A549 (cell line): ENCODE data around the gene TMOD2. TPM values are rescaled to one million over a fixed set of nuclear protein-coding genes. Genes with fewer than 3 reads are reported as not detected.

Source experiments
- ATAC-seq, 2 experiments: fragments of 200-7000 bp in 1 of 2; fragments of >200 bp in 1 of 2; cut with Nextera tagmentation in 1 of 2; cut with Tn5 transposase in 1 of 2; 3 replicates each; pipeline versions ENCODE4 v1.8.0 to v1.9.1; 2018 to 2020; ENCODE audit warnings: mild to moderate bottlenecking in 1 of 2, moderate library complexity in 1 of 2
- CTCF ChIA-PET: fragments of 300-600 bp; sonication (Branson Sonifier 250); formaldehyde crosslinking; extraction: SDS; loops from one replicate; lab custom pipeline; 2021; ENCODE audit warnings: antibody characterized with exemption, inconsistent platforms; lab: Yijun Ruan, JAX
- POLR2A ChIA-PET: fragments of 350-600 bp; formaldehyde crosslinking; extraction: SDS; loops from one replicate; lab custom pipeline; 2021; ENCODE audit warnings: antibody characterized with exemption, inconsistent platforms; lab: Yijun Ruan, JAX
- DNase-seq, 2 experiments: peaks; one replicate each; pipeline versions ENCODE4 v3.0.0 to v3.0.0-alpha.2; 2011 to 2016; ENCODE audit warnings: low read depth in 1 of 2, low spot score in 1 of 2
- FAIRE-seq: peaks from 2 replicates; lab custom pipeline; 2011; peaks lifted over from hg19 to GRCh38; lab: Jason Lieb, UNC
- H3K27ac ChIP-seq, 2 experiments: fragments of >200 bp; sonication (Bioruptor Twin); formaldehyde crosslinking; 3 replicates each; pipeline ENCODE4 v1.5.1; 2016 to 2017
- H3K4me1 ChIP-seq: fragments of >200 bp; sonication (Bioruptor Twin); formaldehyde crosslinking; 3 replicates; pipeline ENCODE4 v1.6.1; 2016
- H3K4me2 ChIP-seq: fragments of >200 bp; sonication (Bioruptor Twin); formaldehyde crosslinking; 3 replicates; pipeline ENCODE4 v1.6.1; 2016
- H3K4me3 ChIP-seq: fragments of >200 bp; sonication (Bioruptor Twin); formaldehyde crosslinking; 3 replicates; pipeline ENCODE4 v1.5.1; 2016
- H3K9me3 ChIP-seq: fragments of >200 bp; sonication (Bioruptor Twin); formaldehyde crosslinking; 3 replicates; pipeline ENCODE4 v1.6.1; 2016
- CHD4 ChIP-seq: fragments of 200-600 bp; sonication (generic); IDR thresholded peaks from 2 replicates; pipeline ENCODE4 v1.6.1; 2016; ENCODE audit warnings: antibody characterized with exemption, mild to moderate bottlenecking, borderline replicate concordance
- EP300 ChIP-seq, 2 experiments: fragments of >200 bp; sonication (Bioruptor Twin); formaldehyde crosslinking; IDR thresholded peaks; 2 replicates in 1 of 2; 3 replicates in 1 of 2; pipeline ENCODE4 v1.6.1; 2016 to 2017
- JUNB ChIP-seq: fragments of >200 bp; sonication (Bioruptor Twin); formaldehyde crosslinking; IDR thresholded peaks from 2 replicates; pipeline ENCODE4 v1.6.1; 2016
- MAZ ChIP-seq: fragments of 150-350 bp; IDR thresholded peaks from 2 replicates; pipeline ENCODE4 v1.6.1; 2014; ENCODE audit warnings: antibody characterized with exemption, low read depth, low read length, borderline replicate concordance
- NFE2L2 ChIP-seq: fragments of 150-350 bp; conservative IDR thresholded peaks from 2 replicates; pipeline ENCODE4 v1.6.1; 2014; ENCODE audit warnings: low read length
- RCOR1 ChIP-seq: fragments of 150-350 bp; IDR thresholded peaks from 2 replicates; pipeline ENCODE4 v1.6.1; 2014; ENCODE audit warnings: antibody characterized with exemption, low read length, low read depth
- RFX5 ChIP-seq: fragments of 450-650 bp; IDR thresholded peaks from 2 replicates; pipeline ENCODE4 v1.7.1; 2014; ENCODE audit warnings: antibody characterized with exemption, mild to moderate bottlenecking, moderate library complexity
- RNF2 ChIP-seq: fragments of 200-600 bp; sonication (generic); IDR thresholded peaks from 2 replicates; pipeline ENCODE4 v1.6.1; 2016; ENCODE audit warnings: low read depth, mild to moderate bottlenecking, antibody characterized with exemption, moderate library complexity, borderline replicate concordance
- TFCP2L1 ChIP-seq: fragments of 250-450 bp; sonication (Bioruptor Pico); IDR thresholded peaks from 2 replicates; pipeline ENCODE4 v1.5.0; 2021; ENCODE audit warnings: mild to moderate bottlenecking
- ZNF302 ChIP-seq: fragments of 250-450 bp; sonication (Bioruptor Pico); IDR thresholded peaks from 2 replicates; pipeline ENCODE4 v1.9.0; 2021; ENCODE audit warnings: inconsistent platforms, mild to moderate bottlenecking, moderate library complexity
- ZSCAN20 ChIP-seq: fragments of 250-450 bp; sonication (Bioruptor Pico); IDR thresholded peaks from 2 replicates; pipeline ENCODE4 v1.8.0; 2022; ENCODE audit warnings: mild to moderate bottlenecking, moderate library complexity
- WGBS: methylation state at CpG from one replicate; pipeline ENCODE4 v1.1.6; 2017; ENCODE audit errors: missing lambda C conversion rate; 5-methylcytosine and 5-hydroxymethylcytosine counted together
- polyA plus RNA-seq, 4 experiments: library from polyadenylated mRNA; depleted of rRNA in 3 of 4; stranded (reverse); fragments of >200 nt; fragmentation: RNase III in 1 of 4; extraction: RNeasy Plus Mini Kit Qiagen cat#74134 plus additional on column Dnase treatment in 1 of 4; gene quantifications; 2 replicates in 3 of 4; 3 replicates in 1 of 4; pipeline ENCODE4 v1.2.3, GENCODE V29; 2011 to 2017
- small RNA-seq, 6 experiments: library from RNA; depleted of rRNA; stranded (forward); fragments of <200 nt; gene quantifications; one replicate each; pipeline ENCODE3, GENCODE V24; 2012
- TF ChIP-seq, protein P1 (sequence below): fragments of >200 bp; sonication (Bioruptor Twin); formaldehyde crosslinking; IDR thresholded peaks from 3 replicates; pipeline ENCODE4 v1.5.1; 2016
- TF ChIP-seq, protein P2 (sequence below): fragments of >200 bp; sonication (Bioruptor Twin); formaldehyde crosslinking; IDR thresholded peaks from 2 replicates; pipeline ENCODE4 v1.6.1; 2016

Gene TMOD2
- polyA plus RNA-seq, 2 of the 4 experiments (the other 2 are of a cell fraction), result 2.1 to 2.5 TPM

DNA sequence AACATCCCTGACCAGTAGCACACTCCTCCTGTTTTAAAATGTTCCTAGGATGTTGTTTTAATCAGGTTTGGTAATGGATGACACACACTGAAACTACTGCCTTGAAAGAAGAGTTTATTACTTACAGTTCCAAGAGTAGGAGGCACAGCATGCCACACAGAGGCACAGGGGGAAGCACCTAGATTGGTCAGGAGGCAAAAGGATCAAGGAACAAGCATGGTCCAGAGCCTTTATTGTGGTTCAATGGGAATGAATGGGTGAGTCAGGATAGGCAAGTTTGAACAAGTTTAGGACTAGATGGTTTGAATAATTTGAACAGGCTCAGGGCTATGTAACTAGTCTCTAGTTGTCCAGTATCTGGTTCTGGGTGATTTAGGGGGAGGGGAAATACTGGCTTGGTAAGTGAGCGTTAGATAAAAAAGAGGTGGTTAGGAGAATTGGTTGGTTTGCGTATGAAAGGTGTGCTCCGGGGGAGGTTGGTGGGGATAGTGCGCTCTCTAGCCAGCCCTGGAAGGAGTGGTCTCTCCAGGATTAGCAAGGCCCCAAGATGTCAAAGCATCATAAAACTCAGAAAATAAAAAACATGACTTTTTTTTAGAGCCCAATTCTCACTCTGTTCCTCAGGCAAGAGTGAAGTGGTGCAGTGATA, 113.1 kb downstream of the TMOD2 start:
- H3K4me1 ChIP-seq, result peaks cover 84% of the 10 kb centered on the region
- no peak for DNase-seq

DNA sequence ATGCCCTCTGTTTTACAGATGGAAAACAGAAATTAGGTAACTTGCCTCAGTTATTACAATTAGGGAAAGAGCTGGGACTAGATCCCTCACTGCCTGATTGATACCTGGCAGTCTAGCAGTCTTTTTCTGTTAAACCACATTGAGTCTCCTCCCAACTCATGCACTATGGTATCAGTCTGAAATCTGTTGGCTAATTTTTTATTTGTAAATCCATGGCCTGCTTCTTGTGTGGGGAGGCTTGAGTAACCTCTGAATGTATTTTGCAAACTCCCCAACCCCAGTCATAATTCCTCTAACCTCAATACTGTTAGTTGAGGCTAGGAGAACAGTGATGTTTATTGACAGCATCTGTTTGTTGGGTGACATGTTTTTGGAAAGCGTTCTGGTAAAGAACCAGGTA, 113.9 kb downstream of the TMOD2 start:
- ATAC-seq, result no peak

More for the DNA sequence above, 113.1 kb downstream of the TMOD2 start:
- TF ChIP-seq, protein P1, sequence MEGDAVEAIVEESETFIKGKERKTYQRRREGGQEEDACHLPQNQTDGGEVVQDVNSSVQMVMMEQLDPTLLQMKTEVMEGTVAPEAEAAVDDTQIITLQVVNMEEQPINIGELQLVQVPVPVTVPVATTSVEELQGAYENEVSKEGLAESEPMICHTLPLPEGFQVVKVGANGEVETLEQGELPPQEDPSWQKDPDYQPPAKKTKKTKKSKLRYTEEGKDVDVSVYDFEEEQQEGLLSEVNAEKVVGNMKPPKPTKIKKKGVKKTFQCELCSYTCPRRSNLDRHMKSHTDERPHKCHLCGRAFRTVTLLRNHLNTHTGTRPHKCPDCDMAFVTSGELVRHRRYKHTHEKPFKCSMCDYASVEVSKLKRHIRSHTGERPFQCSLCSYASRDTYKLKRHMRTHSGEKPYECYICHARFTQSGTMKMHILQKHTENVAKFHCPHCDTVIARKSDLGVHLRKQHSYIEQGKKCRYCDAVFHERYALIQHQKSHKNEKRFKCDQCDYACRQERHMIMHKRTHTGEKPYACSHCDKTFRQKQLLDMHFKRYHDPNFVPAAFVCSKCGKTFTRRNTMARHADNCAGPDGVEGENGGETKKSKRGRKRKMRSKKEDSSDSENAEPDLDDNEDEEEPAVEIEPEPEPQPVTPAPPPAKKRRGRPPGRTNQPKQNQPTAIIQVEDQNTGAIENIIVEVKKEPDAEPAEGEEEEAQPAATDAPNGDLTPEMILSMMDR, result no peak
- TF ChIP-seq NFE2L2 (no peak), TFCP2L1 (CRISPR knock-in tag) (no peak), RNF2 (no peak), ZNF302 (CRISPR knock-in tag) (no peak), MAZ (no peak), CHD4 (no peak), EP300 (IDR thresholded peaks at IDR 0.05) (no peak), ZSCAN20 (CRISPR knock-in tag) (no peak), RFX5 (no peak), JUNB (no peak)
- TF ChIP-seq, protein P2, sequence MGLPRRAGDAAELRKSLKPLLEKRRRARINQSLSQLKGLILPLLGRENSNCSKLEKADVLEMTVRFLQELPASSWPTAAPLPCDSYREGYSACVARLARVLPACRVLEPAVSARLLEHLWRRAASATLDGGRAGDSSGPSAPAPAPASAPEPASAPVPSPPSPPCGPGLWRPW, result no peak
- Histone ChIP-seq H3K27ac (peak overlapping the region; percentile 89), H3K9me3 (no peaks in the 10 kb centered on the region), H3K4me2 (peak overlapping the region; percentile 28), H3K4me3 (no peak overlapping the region)
- WGBS, result 92% methylated on average over 4 of the region's 4 CpGs
- ChIA-PET POLR2A (no interaction called here), CTCF (no interaction called here)
- ATAC-seq (no peak), FAIRE-seq (no peak)

More for the DNA sequence above, 113.9 kb downstream of the TMOD2 start:
- Histone ChIP-seq H3K27ac (peak overlapping the region; percentile 89), H3K4me2 (peak overlapping the region; percentile 74), H3K9me3 (peaks cover 6% of the 10 kb centered on the region), H3K4me3 (no peak overlapping the region), H3K4me1 (peaks cover 90% of the 10 kb centered on the region)
- ChIA-PET POLR2A (no interaction called here), CTCF (interaction anchor here (1.3 to 6.4 kb wide), 7 partner anchors 11 to 89 kb away, joined by 3 to 48 read pairs (median 7); partner anchors contain the start of gene TMOD3)
- FAIRE-seq (peak; percentile 49), DNase-seq (no peak)
- no peak for TF ChIP-seq RCOR1
- 93% methylated on average over 1 of the region's 1 CpG for WGBS

Small RNA genes lying within 50 kb of the gene (small RNA-seq; reads per million reads assigned to genes)
- 0 reads per million in 6 experiments for gene AC090971.5
- gene RF00017, result 0 reads per million in 6 experiments

Other genes with a start within 250 kb of the TMOD2 start
- gene DMXL2, start 128.8 kb upstream of the TMOD2 start, polyA plus RNA-seq (2011; rRNA removed), result 50.9 and 58.7 TPM in 2 replicates
- 23.9 to 25.6 TPM (median 25.0 TPM) in 3 replicates for gene DMXL2, start 128.8 kb upstream of the TMOD2 start, polyA plus RNA-seq (2017; fragmentation: RNase III; extraction: RNeasy Plus Mini Kit Qiagen cat#74134 plus additional on column Dnase treatment)
- gene SCG3, start 70.1 kb upstream of the TMOD2 start, polyA plus RNA-seq (2011; rRNA removed), result 0.03 TPM in 1 of 2 replicates, not detected in the other
- 0.03 TPM in 1 of 3 replicates, not detected in the others for gene SCG3, start 70.1 kb upstream of the TMOD2 start, polyA plus RNA-seq (2017; fragmentation: RNase III; extraction: RNeasy Plus Mini Kit Qiagen cat#74134 plus additional on column Dnase treatment)
- 29.2 and 32.1 TPM in 2 replicates for gene LYSMD2, start 13.9 kb upstream of the TMOD2 start, polyA plus RNA-seq (2011; rRNA removed)
- gene LYSMD2, start 13.9 kb upstream of the TMOD2 start, polyA plus RNA-seq (2017; fragmentation: RNase III; extraction: RNeasy Plus Mini Kit Qiagen cat#74134 plus additional on column Dnase treatment), result 16.9 to 18.5 TPM (median 18.3 TPM) in 3 replicates
- gene TMOD3, start 78.1 kb downstream of the TMOD2 start, polyA plus RNA-seq (2011; rRNA removed), result 93.2 and 111 TPM in 2 replicates
- 55.5 to 57.8 TPM (median 57.5 TPM) in 3 replicates for gene TMOD3, start 78.1 kb downstream of the TMOD2 start, polyA plus RNA-seq (2017; fragmentation: RNase III; extraction: RNeasy Plus Mini Kit Qiagen cat#74134 plus additional on column Dnase treatment)
- gene LEO1, start 220.2 kb downstream of the TMOD2 start, polyA plus RNA-seq (2011; rRNA removed), result 19.2 and 22.3 TPM in 2 replicates
- gene LEO1, start 220.2 kb downstream of the TMOD2 start, polyA plus RNA-seq (2017; fragmentation: RNase III; extraction: RNeasy Plus Mini Kit Qiagen cat#74134 plus additional on column Dnase treatment), result 60.2 to 61.3 TPM (median 60.3 TPM) in 3 replicates